Midbrain (tissue), 1 donor: ENCODE measurements around the gene SNX6.
"Not testable (repeated sequence)": the region's sequence is repeated elsewhere in the genome, so short reads cannot be mapped to it uniquely, and the experiment has no call there.

Source experiments
- DNase-seq: peaks from one replicate; lab custom pipeline; 2025; lab: John Stamatoyannopoulos, UW

Gene SNX6

DNA sequence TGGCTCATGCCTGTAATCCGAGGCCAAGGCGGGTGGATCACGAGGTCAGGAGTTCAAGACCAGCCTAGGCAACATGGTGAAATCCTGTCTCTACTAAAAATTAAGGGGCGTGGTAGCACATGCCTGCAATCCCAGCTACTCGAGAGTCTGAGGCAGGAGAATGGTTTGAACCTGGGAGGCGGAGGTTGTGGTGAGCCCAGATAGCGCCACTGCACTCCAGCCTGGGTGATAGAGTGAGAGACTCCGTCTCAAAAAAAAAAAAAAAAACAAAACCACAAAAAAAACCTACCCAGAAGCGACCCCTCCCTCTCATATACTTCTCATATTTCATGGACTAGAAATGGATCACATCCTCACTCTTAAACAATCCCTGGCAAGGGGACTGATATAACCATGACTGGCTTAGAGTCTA is 4.4 kb upstream of the SNX6 start:
- DNase-seq = not testable (repeated sequence)

DNA sequence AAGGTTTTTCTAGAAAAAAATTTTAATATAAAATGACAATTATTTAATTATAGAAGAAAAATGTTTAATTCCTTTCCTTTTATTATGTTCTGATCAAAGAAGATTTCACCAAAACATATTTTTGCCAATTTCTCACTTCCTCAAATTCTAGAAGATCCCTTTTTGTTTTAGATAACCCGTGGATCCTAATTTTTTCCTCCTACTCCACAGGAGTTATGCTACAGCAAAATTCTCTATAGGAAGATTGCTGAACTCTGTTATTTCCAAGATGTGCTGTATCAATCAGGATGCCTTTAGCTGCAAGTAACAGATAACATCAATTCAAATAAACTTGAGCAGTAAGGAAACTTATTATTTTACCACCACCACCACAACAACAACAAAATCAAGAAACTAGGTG is 3.8 kb upstream of the SNX6 start:
- DNase-seq = no peak

DNA sequence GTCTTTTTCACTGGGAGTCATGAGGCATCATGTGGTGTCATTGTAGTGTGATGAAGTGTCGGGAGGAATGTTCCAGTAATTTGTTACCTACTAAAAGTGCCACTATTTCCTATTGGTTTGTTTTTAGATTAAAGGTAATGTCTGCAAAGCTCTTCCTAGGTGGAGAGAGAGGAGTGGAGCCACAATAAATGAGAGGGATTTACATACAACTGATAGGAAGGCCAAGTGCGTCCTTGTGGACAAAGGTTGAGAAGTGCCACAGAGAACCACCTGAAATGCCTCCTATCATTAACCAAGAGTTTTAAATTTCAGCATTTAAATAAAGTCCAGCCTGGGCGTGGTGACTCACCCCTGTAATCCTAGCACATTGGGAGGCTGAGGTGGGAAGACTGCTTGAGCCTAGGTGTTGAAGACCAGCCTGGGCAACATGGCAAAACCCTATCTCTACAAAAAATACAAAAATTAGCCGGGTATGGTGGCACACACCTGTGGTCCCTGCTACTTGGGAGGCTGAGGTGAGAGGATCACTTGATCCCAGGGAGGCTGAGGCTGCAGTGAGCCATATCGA is 2.5 kb upstream of the SNX6 start:
- DNase-seq = no peak

DNA sequence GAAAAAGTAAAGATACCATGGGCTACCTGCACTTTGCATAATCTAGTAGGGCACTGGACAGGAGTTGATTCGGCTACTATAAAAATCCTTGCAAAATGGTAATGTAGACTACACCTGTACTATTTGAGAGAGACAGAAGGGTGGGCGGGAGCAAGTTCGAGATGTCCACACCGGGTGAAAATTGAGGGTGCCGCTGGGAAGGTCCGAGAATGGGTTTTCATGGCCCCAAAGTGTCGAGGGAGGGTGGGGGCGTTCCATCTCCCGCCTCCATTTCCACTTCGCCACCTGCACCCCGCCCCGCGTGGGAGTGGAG is 648 bp downstream of the SNX6 start:
- no peak for DNase-seq

DNA sequence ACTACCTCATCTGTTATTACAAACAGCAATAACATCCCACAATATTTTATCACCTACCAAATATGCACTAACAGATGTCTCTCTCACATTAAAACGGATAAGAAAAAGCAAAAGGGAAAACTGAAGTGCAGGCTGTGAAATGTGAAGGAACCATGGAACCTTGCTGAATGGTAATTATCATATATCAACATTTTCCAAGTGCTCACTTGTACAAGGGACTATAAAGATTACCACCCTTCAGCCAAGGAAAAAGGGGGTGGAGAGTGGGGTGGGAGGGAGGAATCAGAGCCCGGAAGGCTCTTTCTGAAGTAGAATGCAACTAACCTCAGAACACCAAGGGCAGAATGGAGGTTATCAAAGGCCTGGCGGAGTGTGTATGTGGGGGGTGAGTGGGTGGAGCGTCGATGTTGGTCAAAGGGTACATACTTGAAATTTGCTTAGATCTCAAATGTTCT is 1.2 kb downstream of the SNX6 start:
- no peak for DNase-seq

DNA sequence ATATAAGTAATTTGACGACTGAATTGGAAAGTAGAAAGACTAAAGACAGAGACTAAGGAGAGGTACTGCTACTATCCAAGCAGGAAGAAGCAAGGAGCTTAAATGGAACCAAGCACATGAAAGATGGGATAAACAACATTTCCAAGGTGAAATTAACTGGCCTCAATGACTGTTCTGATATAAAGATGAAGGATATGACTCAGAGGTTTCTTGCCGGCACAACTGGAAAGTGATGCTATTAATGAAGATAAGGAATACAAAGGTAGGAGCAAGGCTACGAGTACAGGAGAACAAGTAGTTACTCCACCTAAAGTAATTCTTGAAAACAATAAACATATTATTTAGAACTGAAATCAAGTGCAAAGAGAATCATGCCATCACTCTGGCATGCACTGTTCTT is 6.4 kb downstream of the SNX6 start:
- DNase-seq = no peak

DNA sequence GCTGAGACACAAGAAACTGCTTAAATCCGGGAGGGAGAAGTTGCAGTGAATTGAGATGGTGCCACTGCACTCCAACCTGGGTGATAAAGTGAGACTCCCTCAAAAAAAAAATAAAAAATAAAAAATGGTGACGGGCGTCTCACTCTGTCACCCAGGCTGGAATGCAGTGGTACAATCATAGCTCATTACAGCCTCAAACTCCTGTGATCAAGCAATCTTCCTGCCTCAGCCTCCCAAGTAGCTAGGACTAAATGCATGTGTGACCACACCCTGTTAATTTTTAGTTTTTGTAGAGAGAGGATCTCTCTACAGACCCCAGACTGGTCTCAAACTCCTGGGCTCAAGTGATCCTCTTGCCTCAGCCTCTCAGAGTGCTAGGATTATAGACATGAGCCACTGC is 9.1 kb downstream of the SNX6 start:
- DNase-seq = no peak

DNA sequence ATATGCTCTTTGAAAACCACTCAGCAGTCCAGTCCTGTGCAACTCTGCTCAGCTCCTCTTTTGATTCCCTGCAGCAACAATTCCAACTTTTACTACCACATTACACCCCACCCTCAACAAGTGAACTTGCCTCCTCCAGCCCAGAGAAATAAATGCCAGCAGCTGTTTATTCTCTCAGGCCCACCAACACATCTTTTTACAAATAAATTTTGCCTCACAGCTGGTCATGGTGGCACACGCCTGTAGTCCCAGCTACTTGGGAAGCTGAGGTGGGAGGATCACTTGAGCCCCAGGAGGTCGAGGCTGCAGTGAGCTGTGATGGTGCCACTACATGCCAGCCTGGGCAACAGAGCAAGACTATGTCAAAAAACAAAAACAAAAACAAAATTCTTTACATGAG is 9.8 kb downstream of the SNX6 start:
- DNase-seq = no peak

DNA sequence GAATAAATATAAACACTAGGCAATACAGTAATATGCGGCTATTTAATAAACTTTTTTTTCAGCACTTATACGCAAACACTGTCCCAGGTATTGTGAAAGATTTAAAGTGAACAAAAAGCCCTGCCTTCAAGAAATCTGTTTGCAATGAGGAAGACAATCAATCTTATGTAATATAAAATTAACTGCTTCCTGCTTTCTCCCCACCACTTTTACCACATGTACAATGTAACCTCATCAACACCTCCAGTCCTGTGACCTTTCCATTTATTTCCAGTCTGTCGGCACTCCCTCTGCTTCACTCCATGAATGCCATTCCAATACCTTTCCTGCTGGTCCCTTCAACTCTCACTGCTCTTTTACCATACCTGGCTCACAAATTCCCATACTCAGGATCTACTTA is 10.5 kb downstream of the SNX6 start:
- no peak for DNase-seq

DNA sequence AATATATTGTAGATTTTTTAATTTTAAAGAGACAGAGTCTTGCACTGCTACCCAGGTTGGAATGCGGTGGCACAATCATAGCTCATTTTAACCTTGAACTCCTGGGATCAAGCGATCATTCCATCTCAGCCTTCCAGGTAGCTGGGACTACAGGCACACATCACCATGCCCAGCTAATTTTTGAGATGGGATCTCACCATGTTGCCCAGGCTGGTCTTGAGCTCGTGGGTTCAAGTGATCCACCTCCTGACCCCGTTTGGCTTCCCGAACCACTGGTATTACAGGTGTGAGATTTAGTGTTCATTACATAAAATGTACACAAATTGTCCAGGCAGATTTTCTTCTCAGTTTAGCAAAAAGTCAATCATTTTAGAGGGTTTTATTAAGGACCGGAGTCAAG is 13.6 kb downstream of the SNX6 start:
- no peak for DNase-seq

DNA sequence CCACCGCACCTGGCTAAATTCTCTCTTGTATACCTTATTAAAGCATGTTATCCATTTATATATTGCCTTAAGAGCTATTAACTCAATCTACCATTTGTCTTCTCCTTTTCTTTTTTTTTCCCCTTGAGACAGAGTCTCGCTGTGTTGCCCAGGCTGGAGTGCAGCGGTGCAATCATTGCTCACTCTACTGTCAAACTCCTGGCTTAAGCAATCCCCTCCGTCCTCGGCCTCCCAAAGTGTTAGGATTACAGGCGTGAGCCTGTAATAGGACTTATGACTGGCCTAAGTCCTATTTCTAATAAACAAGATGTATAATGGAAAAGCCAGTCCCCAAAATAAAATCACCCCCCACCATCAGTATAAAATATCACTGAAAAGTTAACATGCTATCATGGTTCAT is 14.4 kb downstream of the SNX6 start:
- no peak for DNase-seq

DNA sequence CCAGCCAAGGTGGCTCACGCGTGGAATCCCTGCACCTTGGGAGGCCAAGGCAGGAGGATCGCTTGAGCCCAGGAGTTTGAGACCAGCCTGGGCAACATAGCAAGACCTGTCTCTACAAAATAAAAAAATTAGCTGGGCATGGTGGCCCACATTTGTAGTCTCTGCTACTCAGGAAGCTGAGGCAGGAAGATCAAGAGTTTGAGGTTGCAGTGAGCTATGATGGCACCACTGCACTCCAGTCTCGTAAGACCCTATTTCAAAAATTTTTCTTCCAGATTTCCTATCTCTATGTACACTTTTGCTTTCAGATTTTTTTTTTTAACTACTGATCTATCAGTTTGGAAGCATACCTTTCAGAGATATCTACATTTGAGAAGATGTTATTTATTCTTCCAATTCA is 15.3 kb downstream of the SNX6 start:
- DNase-seq = no peak

DNA sequence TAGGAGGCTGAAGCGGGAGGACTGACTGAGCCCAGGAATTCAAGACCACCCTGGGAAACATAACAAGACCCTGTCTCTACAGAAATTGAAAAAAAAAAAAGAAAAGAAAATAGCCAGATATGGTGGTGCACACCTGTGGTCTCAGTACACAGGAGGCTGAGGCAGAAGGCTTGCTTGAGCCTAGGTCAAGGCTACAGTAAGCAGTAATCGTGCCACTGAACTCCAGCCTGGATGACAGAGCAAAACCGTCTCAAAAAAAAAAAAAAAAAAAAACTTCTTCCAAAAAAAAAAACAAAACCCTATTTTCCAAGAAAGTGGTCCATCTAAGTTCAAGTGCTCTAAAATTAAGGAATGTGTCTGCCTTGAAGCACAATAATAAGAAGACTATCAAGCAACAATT is 19.8 kb downstream of the SNX6 start:
- no peak for DNase-seq

DNA sequence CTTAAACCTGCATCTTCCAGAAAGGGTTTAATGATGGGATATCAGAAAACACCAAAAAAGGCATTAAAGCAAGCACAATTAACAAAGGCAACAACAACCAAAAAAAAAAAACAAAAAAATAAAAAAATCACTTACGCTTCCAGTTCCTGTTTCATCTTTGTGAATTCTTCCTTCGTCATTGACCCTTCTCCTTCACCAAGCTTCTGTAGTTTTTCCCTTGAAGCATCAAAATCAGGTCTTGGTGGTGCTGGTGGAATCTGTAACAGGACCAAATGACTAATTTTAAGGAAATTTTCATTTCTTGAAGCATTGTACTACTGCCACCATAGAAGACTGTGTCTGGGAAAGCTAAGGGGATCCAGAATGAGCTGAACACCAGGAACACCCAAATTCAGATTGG is 24.5 kb downstream of the SNX6 start:
- DNase-seq = no peak

DNA sequence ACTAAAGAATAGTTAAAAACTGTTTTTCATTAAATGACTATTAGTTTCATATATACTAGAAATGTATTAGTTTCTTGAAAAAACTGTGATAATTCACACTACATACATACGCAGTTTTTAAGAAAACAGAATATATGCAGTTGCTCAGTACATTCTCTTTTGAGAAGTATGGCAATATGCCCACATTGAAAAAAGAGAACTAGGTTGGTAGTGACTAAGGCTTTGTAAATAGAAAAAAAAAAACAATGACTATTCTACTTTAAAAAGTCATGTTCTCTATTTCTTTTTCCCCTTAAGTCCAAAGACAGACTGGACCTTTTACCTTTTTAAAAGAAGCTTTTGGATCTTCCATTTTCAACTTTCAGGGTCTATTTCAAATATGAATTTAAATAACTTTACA is 25.0 kb downstream of the SNX6 start:
- no peak for DNase-seq

DNA sequence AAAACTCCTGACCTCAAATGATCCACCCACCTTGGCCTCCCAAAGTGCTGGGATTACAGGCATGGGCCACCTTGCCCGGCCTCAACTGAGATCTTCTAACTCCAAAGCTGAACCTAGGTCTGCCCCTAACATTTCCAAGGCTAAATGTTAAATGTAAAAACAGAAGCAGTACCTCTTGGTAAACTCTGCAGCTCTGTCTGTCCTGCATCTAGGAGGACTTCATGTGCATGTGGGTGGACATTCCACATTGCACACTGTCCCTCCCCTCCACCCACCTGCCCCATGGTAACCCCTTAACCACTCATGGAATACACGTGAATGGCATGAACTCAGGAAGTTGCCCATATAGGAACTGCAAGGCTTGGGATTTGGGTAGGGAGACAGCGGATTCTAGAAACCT is 33.1 kb downstream of the SNX6 start:
- DNase-seq = no peak

DNA sequence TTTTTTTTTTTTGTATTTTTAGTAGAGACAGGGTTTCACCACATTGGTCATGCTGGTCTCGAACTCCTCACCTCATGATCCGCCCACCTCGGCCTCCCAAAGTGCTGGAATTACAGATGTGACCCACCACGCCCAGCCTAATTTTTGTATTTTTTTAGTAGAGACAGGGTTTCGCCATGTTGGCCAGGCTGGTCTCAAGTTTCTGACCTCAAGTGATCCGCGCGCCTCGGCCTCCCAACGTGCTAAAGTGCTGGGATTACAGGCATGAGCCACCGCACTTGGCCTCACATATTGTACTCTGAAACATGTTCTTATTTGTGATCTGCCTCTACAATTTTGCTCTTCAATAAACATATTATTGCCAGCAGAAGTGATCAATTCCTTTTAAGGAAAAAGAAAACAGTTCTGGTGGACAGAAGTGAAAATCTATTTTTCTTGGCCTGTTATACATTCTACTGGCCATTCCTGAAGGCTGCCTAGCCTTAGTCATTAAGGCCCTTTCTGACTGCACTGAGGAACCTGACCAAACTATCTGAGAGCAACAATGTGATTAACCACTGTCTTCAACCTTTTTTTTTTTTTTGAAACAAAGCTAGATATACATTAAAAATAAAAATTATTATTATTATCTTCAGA is 36.1 kb downstream of the SNX6 start:
- no peak for DNase-seq

DNA sequence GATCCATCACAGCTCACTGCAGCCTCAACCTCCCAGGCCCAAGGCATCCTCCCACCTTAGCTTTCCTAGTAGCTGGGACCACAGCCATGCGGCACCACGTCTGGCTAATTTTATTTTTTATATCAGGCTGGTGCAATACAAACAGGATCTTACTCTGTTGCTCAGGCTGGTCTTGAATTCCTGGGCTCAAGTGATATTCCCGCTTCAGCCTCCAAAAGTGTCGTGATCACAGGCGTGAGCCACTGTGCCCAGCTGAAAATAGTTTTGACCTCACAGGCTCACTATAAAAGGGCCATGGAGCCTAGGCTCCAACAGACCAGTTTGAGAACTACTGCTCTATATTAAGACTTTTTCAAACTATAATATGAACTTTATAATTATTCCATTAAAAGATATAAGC is 37.3 kb downstream of the SNX6 start:
- DNase-seq = no peak

DNA sequence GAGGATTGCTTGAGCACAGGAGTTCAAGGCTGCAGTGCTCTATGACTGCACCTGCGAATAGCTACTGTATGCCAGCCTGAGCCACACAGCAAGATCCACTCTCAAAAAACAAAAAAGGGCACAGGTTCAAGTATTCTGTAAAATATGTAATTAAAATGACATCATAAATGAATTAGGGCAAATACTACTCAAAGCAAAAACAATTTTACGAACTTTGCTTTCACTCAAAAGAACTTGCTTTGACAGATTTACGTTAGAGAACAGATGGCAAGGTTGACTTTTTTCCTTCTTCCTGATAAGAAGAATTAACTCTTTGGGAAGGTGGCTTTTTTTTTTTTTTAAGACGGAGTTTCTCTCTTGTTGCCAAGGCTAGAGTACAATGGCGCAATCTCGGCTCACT is 46.4 kb downstream of the SNX6 start:
- DNase-seq = no peak

DNA sequence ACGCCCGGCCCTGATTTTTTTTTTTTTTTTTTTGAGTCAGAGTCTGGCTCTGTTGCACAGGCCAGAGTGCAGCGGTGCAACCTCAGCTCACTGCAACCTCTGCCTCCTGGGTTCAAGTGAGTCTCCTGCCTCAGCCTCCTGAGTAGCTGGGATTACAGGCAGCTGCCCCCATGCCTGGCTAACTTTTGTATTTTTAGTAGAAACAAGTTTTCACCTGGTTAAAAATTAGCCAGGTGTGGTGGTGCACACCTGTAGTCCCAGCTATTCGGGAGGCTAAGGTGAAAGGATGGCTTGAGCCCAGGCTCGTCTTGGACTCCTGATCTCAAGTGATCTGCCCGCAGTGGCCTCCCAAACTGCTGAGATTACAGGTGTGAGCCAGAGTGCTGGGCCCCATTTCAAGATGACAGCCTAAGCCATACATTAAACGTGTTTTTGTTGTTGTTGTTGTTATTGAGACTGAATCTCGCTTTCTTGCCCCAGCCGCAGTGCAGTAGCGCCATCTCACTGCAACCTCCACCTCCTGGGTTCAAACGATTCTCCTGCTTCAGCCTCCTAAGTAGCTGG is 47.7 kb downstream of the SNX6 start:
- DNase-seq = no peak

DNA sequence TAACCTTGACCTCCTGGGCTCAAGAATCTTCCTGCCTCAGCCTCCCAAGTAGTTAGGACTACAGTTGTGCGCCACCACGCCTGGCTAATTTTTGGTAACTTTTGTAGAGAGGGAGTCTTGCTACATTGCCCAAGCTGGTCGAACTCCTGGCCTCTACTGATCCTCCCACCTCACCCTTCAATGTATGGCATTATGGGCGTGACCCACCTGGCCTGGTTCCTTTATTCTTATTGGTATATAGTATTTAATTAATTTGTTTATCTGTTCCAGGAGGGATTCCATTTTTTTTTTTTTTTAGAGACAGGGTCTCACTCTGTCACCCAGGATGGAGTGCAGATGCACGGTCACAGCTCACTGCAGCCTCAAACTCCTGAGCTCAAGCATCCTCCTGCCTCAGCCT is 49.6 kb downstream of the SNX6 start:
- no peak for DNase-seq

DNA sequence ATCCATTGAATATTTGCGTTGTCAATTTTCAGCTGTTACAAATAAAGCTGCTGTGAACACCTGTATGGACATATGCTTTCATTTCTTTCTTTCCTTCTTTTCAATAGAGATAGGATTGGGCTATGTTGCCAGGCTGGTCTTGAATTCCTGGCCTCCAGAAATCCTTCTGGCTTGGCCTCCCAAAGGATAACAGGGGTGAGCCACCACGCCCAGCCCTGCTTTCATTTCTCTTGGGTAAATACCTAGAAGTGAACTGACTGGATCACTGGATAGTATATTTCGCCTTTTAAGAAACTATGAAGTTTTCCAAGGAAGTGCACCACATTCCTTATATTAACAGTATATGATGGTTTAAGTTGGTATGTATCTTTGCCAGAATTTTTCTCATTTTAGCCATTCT is 58.2 kb downstream of the SNX6 start:
- DNase-seq = no peak

DNA sequence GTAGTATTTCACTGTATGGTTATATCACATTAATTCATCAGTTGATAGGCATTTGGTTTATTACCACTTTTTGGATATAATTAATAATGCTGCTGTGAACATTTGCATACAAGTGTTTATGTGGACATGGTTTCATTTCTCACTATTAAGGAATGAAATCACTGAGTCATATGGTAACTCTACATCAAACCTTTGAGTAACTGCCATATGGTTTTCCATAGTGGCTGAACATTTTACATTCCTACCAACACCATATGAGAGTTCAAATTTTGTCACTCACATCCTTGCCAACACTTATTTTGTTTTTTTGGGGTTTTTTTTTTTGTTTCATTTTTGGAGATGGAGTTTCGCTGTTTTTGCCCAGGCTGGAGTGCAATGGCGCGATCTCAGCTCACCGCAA is 60.2 kb downstream of the SNX6 start:
- DNase-seq = no peak

DNA sequence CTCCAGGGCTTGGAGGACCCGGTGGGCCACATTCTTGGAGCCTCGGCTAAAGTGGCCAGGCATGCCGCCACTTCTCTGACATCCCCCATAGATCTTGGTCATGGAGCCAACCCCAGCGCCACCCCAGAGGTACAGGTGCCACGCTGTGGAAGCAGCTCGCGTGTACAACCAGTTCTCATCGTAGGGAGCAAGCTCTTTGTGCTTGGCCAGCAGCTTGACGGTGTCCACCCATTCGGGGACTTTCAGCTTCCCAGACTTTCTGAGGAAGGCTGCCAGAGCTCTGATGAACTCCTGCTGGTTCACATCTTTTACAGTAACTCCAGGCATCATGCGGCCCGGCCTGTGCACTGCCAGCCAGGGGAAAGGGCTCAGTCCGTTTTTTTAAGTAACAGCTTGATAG is 61.1 kb downstream of the SNX6 start:
- no peak for DNase-seq
